ENCODE results near the gene C3orf52.
A peak's percentile ranks its signal among the peaks of the same experiment; 100 is the strongest.

C3orf52 gene

DNA sequence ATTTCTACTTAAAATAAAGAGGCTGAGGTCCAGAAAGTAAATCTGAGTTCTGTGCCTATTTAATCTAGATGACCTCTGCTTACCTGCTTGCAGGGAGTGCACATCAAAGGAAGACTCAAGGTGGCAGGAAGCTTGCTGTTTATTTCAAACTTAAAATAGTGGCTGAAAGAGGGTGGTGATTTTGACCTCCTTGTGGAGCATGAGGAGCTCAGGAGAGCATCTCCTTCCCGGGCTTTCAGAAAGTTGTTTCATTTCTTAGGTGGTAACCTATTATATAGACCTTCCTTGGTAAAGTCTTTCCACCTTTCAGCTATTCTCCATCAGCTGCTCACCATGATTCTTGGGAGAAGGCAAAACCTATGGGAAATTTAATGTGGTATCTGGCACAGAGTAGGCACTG, 46.4 kb downstream of the C3orf52 start:
- no peak for DNase-seq (ENCODE audit: low read depth)
- TF ChIP-seq, protein P1, sequence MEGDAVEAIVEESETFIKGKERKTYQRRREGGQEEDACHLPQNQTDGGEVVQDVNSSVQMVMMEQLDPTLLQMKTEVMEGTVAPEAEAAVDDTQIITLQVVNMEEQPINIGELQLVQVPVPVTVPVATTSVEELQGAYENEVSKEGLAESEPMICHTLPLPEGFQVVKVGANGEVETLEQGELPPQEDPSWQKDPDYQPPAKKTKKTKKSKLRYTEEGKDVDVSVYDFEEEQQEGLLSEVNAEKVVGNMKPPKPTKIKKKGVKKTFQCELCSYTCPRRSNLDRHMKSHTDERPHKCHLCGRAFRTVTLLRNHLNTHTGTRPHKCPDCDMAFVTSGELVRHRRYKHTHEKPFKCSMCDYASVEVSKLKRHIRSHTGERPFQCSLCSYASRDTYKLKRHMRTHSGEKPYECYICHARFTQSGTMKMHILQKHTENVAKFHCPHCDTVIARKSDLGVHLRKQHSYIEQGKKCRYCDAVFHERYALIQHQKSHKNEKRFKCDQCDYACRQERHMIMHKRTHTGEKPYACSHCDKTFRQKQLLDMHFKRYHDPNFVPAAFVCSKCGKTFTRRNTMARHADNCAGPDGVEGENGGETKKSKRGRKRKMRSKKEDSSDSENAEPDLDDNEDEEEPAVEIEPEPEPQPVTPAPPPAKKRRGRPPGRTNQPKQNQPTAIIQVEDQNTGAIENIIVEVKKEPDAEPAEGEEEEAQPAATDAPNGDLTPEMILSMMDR (IDR thresholded peaks at IDR 0.05; ENCODE audit: low read depth, low read length): no peak
- no peak for TF ChIP-seq POLR2A (IDR thresholded peaks at IDR 0.05; ENCODE audit: extremely low read depth, insufficient read length)
- TF ChIP-seq, protein P2, sequence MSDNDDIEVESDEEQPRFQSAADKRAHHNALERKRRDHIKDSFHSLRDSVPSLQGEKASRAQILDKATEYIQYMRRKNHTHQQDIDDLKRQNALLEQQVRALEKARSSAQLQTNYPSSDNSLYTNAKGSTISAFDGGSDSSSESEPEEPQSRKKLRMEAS (IDR thresholded peaks at IDR 0.05; ENCODE audit: low read depth, low read length): no peak
- no peak for TF ChIP-seq MYC (IDR thresholded peaks at IDR 0.05; ENCODE audit: low read depth, low read length)
- no peak overlapping the region for H3K4me3 ChIP-seq (ENCODE audit: low read depth, low read length)

DNA sequence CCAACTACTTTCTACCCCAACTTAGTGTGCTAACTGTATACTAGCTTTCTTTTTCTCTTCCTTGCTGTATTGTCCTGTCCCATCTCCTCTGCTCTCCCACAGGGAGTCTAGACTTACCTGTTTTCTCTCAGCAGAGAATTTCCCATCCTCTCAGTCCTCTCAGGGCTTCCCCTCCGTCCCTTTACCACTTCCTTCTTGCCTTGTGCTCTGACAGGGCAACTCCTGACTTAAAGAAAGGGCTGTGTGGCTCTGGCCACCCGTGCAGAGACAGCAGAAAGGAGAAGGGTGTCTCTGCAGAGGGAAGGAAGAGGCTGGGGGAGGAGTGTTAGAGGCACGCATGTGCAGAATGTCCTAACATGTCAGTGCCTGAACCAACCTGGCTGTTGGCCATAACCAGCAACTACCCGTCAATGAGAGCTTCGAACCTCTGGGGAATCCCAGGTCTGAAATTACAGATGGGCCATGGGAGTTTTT, 46.8 kb downstream of the C3orf52 start, which contains the start of gene GCSAM:
Gene GCSAM, minus strand, starts transcription at position 274 of the 474 bp plus-strand sequence. Its CDS starts 128 bp downstream, at position 146.
- DNase-seq (ENCODE audit: low read depth): peak; percentile 36
- no peak for TF ChIP-seq MYC (IDR thresholded peaks at IDR 0.05; ENCODE audit: low read depth, low read length)
- TF ChIP-seq, protein P2 (IDR thresholded peaks at IDR 0.05; ENCODE audit: low read depth, low read length): no peak
- TF ChIP-seq, protein P1 (IDR thresholded peaks at IDR 0.05; ENCODE audit: low read depth, low read length): no peak
- TF ChIP-seq POLR2A (IDR thresholded peaks at IDR 0.05; ENCODE audit: extremely low read depth, insufficient read length): no peak
- H3K4me3 ChIP-seq (ENCODE audit: low read depth, low read length): no peak within 1 kb of the TSS

DNA sequence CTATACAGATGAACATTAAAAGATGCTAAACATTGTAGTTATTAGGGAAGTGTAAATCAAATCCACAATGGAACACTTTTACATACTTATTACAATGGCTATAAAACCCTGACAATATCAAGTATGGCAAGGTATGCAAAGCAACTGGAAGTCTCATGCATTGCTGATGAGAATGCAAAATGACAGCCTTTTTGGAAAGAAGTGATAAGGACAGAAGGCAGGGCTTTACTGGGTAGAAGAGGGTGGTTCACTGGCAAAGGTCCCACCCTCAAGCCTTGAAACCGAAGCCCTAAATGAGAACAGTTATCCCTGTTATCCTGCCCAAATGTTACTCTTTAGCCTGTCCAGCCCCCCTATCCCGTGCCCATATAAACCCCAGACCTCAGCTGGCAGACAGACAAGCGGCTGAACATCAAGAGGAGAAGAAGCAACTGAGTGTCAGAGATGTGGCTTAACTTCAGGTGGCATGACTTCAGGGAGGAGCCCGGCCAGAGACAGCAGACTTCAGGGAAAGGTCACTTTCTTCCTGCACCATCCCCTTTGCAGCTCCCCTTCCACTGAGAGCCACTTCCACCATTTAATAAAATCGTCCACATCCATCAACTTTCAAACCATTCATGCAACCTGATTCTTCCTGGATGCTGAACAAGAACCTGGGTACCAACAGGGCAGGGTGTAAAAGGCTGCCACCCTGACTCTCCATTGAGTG, 47.6 kb downstream of the C3orf52 start:
- TF ChIP-seq, protein P2 (IDR thresholded peaks at IDR 0.05; ENCODE audit: low read depth, low read length): no peak
- no peak for TF ChIP-seq MYC (IDR thresholded peaks at IDR 0.05; ENCODE audit: low read depth, low read length)
- no peak for TF ChIP-seq POLR2A (IDR thresholded peaks at IDR 0.05; ENCODE audit: extremely low read depth, insufficient read length)
- TF ChIP-seq, protein P1 (IDR thresholded peaks at IDR 0.05; ENCODE audit: low read depth, low read length): no peak
- no peak overlapping the region for H3K4me3 ChIP-seq (ENCODE audit: low read depth, low read length)
- DNase-seq (ENCODE audit: low read depth): no peak

DNA sequence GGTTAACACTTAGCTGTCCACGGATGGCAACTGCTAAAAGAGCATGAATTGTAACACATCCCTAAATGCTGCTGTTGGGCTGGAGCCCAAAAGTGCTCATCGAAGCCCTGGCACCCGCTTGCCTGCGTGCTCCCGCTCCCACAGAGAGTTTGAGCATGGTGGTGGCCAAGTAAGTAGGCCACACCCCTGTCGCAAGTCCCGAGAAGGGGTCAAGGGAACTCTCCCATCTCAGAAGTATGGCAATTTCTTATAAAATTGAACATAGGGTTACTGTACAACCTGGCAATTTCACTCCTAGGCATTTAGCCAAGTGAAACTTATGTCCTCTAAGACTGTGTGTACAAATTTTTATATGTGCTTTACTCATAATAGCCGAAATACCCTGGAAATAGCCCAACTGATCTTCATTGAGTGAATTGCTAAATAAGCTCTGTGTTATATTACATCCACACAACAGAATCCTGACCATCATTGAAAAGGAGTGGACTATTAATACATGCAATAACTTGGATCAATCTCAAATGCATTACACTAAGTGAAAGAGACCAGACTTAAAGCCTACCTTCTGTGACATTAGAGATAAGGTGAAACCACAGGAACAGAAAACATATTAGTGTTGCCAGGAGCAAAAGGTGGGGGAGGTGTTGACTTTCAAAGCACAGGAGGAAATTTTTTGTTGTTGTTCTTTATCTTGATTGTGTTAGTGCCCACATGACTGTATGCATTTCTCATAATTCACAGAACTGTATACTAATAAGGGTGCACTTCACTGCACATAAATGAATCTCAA, 48.3 kb downstream of the C3orf52 start:
- no peak for DNase-seq (ENCODE audit: low read depth)
- H3K4me3 ChIP-seq (ENCODE audit: low read depth, low read length): no peak overlapping the region
- TF ChIP-seq, protein P1 (IDR thresholded peaks at IDR 0.05; ENCODE audit: low read depth, low read length): no peak

GRCh38 chr3:112136046-112136445, 49.9 kb downstream of the C3orf52 start:
- TF ChIP-seq, protein P2 (IDR thresholded peaks at IDR 0.05; ENCODE audit: low read depth, low read length): no peak
- TF ChIP-seq, protein P1 (IDR thresholded peaks at IDR 0.05; ENCODE audit: low read depth, low read length): no peak
- TF ChIP-seq MYC (IDR thresholded peaks at IDR 0.05; ENCODE audit: low read depth, low read length): no peak
- no peak for TF ChIP-seq POLR2A (IDR thresholded peaks at IDR 0.05; ENCODE audit: extremely low read depth, insufficient read length)
- no peak for DNase-seq (ENCODE audit: low read depth)
- no peak overlapping the region for H3K4me3 ChIP-seq (ENCODE audit: low read depth, low read length)

Data from NB4 (cell line).